ENCODE measurements around the gene TMEM127. TPM values are rescaled to one million over a fixed set of nuclear protein-coding genes. Genes with fewer than 3 reads are reported as not detected.

Gene TMEM127
- polyA plus RNA-seq, 2 donors = 25.8 to 29.3 TPM

GRCh38 chr2:96202152-96202854 is 63.5 kb downstream of the TMEM127 start:
- H3K4me3 ChIP-seq (ENCODE audit: low read depth in 1 of 2, low read length in 2 of 2) = no peak overlapping the region
- no peaks in the 10 kb centered on the region for H3K9me3 ChIP-seq (ENCODE audit: control insufficient read depth in 2 of 2, insufficient read depth in 1 of 2, low read depth in 1 of 2, low read length in 1 of 2)

GRCh38 chr2:96201338-96201737 is 64.5 kb downstream of the TMEM127 start:
- no peak overlapping the region for H3K27ac ChIP-seq (ENCODE audit: low read depth in 2 of 2, low read length in 1 of 2)
- peaks cover 3 to 7% of the 10 kb centered on the region in 2 donors for H3K4me1 ChIP-seq (ENCODE audit: control insufficient read depth in 2 of 2, insufficient read depth in 2 of 2, low read length in 1 of 2)
- WGBS, 2 donors = 35 to 43% methylated on average over 5 of the region's 5 CpGs

More at GRCh38 chr2:96202152-96202854, 63.5 kb downstream of the TMEM127 start:
- Histone ChIP-seq H3K4me1 (ENCODE audit: control insufficient read depth in 2 of 2, insufficient read depth in 2 of 2, low read length in 1 of 2) (peaks cover 3 to 7% of the 10 kb centered on the region in 2 donors), H3K27ac (ENCODE audit: low read depth in 2 of 2, low read length in 1 of 2) (peak overlapping the region in 1 of 2 donors; percentile 9), H3K27me3 (ENCODE audit: control insufficient read depth in 1 of 2, insufficient read depth in 2 of 2, low read length in 2 of 2) (no peaks in the 10 kb centered on the region), H3K36me3 (ENCODE audit: control insufficient read depth in 2 of 2, insufficient read depth in 2 of 2, low read length in 1 of 2) (no peaks in the 10 kb centered on the region)
- 58 to 59% methylated on average over 4 of the region's 4 CpGs for WGBS, 2 donors

GRCh38 chr2:96198921-96199320 is 66.9 kb downstream of the TMEM127 start:
- Histone ChIP-seq H3K27me3 (ENCODE audit: control insufficient read depth in 1 of 2, insufficient read depth in 2 of 2, low read length in 2 of 2) (no peaks in the 10 kb centered on the region), H3K4me1 (ENCODE audit: control insufficient read depth in 2 of 2, insufficient read depth in 2 of 2, low read length in 1 of 2) (peaks cover 0 to under 1% of the 10 kb centered on the region in 2 donors), H3K9me3 (ENCODE audit: control insufficient read depth in 2 of 2, insufficient read depth in 1 of 2, low read depth in 1 of 2, low read length in 1 of 2) (no peaks in the 10 kb centered on the region), H3K36me3 (ENCODE audit: control insufficient read depth in 2 of 2, insufficient read depth in 2 of 2, low read length in 1 of 2) (no peaks in the 10 kb centered on the region), H3K4me3 (ENCODE audit: low read depth in 1 of 2, low read length in 2 of 2) (no peak overlapping the region), H3K27ac (ENCODE audit: low read depth in 2 of 2, low read length in 1 of 2) (no peak overlapping the region)
- WGBS, 2 donors = 87 to 88% methylated on average over 2 of the region's 2 CpGs

More at GRCh38 chr2:96201338-96201737, 64.5 kb downstream of the TMEM127 start:
- no peaks in the 10 kb centered on the region for H3K27me3 ChIP-seq (ENCODE audit: control insufficient read depth in 1 of 2, insufficient read depth in 2 of 2, low read length in 2 of 2)
- H3K4me3 ChIP-seq (ENCODE audit: low read depth in 1 of 2, low read length in 2 of 2) = no peak overlapping the region
- no peaks in the 10 kb centered on the region for H3K36me3 ChIP-seq (ENCODE audit: control insufficient read depth in 2 of 2, insufficient read depth in 2 of 2, low read length in 1 of 2)
- no peaks in the 10 kb centered on the region for H3K9me3 ChIP-seq (ENCODE audit: control insufficient read depth in 2 of 2, insufficient read depth in 1 of 2, low read depth in 1 of 2, low read length in 1 of 2)

Other genes starting within 250 kb of the TMEM127 start
- under 1 TPM; 0.43 to 0.98 TPM for gene GPAT2, start 231.1 kb downstream of the TMEM127 start, polyA plus RNA-seq
- under 1 TPM; 0.27 to 0.98 TPM for gene ADRA2B, start 149.4 kb downstream of the TMEM127 start, polyA plus RNA-seq
- gene ASTL, start 127.5 kb downstream of the TMEM127 start, polyA plus RNA-seq = under 1 TPM; 0.26 to 0.32 TPM
- 1 to 10 TPM; 2.8 to 3.2 TPM for gene DUSP2, start 120.6 kb downstream of the TMEM127 start, polyA plus RNA-seq
- gene STARD7, start 57.2 kb downstream of the TMEM127 start, polyA plus RNA-seq = 10 to 100 TPM; 21.5 to 34.9 TPM
- gene CIAO1, start 228 bp upstream of the TMEM127 start, polyA plus RNA-seq = 10 to 100 TPM; 25.3 to 38.7 TPM
- gene SNRNP200, start 39.5 kb upstream of the TMEM127 start, polyA plus RNA-seq = 10 to 100 TPM; 52.5 to 65.6 TPM
- 1 to 10 TPM in 1 of 2 donors, under 1 TPM in 1; 0.84 to 1.4 TPM for gene ITPRIPL1, start 59.3 kb upstream of the TMEM127 start, polyA plus RNA-seq
- 1 to 10 TPM; 3.9 to 9.9 TPM for gene NCAPH, start 69.8 kb upstream of the TMEM127 start, polyA plus RNA-seq
- gene NEURL3, start 239.4 kb upstream of the TMEM127 start, polyA plus RNA-seq = under 1 TPM in 1 of 2 donors, not detected in 1; 0.06 TPM

Measured in esophagus (tissue), 2 donors.